Stimulated activated CD4-positive, alpha-beta T cell treated with anti-CD3 and anti-CD28 coated beads, Interleukin-15, amount 100 ng/mL, for 48 hours (primary cell): ENCODE measurements around the gene NRN1L.
"Not testable (repeated sequence)": the region's sequence is repeated elsewhere in the genome, so short reads cannot be mapped to it uniquely, and the experiment has no call there.

Experiments
- DNase-seq, 2 donors: peaks; one replicate each; pipeline ENCODE4 v3.0.0-alpha.2; 2020; ENCODE audit warnings: low read depth in 2 of 2

Gene NRN1L

DNA sequence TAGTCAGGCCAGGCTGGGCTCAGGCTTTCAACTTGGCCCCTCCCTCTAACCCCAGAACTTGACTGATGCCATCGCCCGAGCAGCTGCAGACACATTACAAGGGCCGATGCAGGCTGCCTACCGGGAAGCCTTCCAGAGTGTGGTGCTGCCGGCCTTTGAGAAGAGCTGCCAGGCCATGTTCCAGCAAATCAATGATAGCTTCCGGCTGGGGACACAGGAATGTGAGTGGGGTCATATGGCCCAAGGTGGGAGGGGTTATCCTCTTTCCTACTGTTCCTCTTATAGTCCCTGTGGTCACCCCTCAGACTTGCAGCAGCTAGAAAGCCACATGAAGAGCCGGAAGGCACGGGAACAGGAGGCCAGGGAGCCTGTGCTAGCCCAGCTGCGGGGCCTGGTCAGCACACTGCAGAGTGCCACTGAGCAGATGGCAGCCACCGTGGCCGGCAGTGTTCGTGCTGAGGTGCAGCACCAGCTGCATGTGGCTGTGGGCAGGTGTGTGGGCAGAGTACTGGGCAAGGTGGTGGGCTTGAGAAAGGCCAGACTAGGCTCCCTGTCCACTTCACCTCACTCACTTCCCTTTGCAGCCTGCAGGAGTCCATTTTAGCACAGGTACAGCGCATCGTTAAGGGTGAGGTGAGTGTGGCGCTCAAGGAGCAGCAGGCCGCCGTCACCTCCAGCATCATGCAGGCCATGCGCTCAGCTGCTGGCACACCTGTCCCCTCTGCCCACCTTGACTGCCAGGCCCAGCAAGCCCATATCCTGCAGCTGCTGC, 2.1 kb upstream of the NRN1L start:
- no peak for DNase-seq

DNA sequence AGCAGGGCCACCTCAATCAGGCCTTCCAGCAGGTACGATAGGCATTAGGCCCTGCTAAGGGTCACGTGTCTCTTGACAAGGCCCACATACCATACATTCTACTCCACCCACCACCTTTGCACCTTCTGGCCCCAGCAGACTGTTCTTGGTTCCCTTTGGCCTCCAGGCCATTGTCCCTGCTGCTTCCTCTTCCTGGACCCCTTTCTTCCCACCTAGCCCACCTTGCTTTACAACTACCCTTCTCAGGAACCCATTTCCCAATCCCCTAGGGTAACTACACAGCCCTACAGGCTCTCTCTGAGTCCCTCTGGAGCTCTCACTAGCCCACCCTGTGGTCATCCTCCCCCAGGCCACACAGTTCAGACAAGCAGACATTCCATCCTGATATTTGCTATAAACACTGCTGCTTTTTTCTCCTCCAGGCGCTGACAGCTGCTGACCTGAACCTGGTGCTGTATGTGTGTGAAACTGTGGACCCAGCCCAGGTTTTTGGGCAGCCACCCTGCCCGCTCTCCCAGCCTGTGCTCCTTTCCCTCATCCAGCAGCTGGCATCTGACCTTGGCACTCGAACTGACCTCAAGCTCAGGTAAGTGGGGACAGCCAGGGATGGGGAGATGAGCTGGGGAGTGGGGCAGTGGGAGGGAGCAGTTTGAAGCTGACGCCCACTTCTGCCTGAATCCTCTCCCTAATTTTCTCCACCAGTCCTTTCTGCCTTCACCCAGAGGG, 1.4 kb upstream of the NRN1L start:
- DNase-seq = no peak

DNA sequence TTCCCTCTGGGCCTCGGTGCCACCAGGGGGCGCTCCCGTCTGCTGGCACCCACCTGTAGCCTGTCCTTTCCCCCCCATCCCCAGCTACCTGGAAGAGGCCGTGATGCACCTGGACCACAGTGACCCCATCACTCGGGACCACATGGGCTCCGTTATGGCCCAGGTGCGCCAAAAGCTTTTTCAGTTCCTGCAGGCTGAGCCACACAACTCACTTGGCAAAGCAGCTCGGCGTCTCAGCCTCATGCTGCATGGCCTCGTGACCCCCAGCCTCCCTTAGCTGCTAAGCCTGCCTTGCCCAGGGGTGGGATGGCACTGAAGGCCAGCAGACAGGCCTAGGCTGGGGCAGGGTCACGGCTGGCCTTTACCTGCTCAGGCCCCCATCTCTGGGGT, 818 bp upstream of the NRN1L start:
- peak; percentile 32 to 61 for DNase-seq

DNA sequence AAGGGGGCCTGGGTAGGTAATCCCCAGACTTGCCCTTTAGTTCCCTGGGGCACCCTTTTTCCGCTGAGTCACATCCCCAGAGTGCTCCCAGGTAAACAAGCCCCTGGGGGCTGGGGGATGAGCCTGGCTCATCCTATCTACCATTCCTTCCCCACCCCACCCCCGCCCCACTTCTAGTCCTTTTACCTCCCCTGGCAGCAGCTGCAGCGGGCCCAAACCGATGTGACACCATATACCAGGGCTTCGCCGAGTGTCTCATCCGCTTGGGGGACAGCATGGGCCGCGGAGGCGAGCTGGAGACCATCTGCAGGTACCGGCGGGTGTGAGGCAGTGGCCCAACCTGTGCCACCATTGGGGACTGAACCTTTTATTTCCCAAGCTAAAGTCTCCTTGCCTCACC, 860 bp downstream of the NRN1L start:
- no peak for DNase-seq

DNA sequence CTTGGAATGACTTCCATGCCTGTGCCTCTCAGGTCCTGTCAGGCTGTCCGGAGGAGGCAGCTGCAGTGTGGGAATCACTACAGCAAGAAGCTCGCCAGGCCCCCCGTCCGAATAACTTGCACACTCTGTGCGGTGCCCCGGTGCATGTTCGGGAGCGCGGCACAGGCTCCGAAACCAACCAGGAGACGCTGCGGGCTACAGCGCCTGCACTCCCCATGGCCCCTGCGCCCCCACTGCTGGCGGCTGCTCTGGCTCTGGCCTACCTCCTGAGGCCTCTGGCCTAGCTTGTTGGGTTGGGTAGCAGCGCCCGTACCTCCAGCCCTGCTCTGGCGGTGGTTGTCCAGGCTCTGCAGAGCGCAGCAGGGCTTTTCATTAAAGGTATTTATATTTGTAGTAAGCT, 1.3 kb downstream of the NRN1L start:
- DNase-seq = no peak

DNA sequence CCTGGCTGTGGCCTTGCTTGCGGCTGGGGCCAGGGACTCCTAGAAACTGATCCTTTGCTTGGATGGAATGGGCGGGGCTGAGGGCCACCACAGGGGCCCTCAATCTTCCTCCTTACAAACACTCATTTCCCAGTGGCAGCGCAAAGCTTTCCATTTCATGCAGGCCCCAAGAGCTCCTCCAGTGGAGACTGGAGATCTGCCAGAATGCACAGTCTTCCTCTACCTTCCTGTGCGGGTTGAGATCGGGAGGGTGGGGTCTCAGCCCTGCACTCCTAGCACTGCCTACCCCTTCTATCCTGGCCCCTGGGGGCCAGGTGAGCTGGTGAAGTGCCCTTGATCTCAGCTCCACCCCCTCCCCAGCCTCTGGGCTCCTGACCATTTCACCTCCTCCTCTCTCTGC, 1.7 kb downstream of the NRN1L start:
- DNase-seq = no peak

DNA sequence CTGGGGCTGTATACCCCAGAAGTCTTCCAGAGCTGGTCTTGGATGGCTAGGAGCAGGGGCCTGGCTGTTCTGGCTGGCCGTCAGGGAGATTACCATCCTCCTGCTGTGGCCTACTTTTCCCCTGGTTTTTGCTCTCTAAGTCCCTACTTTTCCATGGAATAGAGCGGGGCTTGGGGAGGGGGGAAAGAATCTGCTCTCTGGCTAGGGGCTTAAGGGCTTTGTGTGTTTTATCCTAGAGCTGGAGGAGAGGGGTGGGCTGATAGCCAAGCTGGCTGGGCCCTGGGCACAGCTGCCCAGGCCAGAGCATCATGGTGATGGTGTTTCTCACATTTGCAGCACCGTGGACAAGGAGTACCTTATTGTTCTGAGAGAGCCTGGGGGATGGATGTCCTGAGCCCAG, 3.6 kb downstream of the NRN1L start:
- no peak for DNase-seq

DNA sequence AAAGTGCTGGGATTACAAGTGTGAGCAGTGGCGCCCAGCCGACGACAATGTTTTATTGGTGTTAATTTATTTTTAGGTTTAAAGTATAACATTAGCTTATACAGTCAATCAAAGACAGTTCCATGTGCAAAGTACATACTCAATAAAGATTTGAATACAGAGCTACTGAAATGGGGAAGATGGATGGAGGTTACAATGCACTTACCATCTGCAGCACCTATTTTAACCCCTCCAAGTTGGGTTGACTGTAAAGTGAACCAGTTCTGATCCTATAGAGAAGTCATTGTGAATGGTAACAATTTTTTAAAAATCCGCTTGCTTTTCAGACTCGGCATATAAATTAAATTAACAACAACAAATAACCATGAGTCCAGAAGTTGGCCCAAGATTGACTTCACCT, 7.7 kb downstream of the NRN1L start:
- no peak for DNase-seq

DNA sequence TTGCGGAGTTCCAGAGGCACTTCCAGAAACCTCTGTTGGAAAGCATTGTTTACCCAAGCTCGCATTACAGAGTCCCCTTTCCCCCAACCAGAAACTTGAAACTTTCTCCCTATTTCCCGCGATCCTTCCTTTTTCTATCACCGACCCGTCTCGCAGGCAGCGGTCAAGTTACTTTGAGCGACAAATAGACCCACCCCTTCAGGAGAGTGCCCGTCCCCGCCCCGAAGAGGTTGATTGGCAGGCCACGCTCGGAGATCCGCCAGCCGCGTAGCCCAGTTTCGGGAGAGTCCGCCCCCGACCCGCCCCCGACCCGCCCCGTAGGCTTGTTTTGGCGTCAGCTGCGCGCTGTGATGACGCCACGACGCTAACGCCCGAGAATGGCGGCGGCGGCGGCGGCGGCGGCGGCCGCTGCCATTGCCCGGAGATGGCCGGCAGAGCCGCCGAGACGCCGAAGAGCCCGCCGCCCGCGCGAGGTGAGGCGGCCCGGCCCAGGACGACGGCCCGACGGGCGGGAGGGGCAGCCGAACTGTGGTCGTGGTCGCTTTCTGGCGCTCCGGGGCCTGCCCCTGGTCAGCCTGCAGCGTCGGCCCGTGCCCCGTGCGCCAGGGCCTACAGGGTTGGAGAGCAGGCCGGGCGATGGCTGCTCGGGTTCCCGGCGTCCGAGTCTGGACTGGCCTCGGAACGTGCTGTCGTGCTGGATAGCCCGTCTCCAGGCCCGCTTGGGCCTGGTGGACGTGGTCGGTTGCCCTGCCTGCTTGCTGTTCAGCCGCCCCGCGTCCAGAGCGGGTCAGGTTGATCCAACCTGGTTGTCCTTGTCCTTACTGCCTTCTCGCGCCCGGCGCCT, 8.4 kb downstream of the NRN1L start, which contains the start of gene PSKH1:
TSS of gene PSKH1 (plus strand) at position 356 of the 844 bp plus-strand sequence. CDS start 15,496 bp downstream, outside the sequence.
- DNase-seq = peak; percentile 93 to 94

DNA sequence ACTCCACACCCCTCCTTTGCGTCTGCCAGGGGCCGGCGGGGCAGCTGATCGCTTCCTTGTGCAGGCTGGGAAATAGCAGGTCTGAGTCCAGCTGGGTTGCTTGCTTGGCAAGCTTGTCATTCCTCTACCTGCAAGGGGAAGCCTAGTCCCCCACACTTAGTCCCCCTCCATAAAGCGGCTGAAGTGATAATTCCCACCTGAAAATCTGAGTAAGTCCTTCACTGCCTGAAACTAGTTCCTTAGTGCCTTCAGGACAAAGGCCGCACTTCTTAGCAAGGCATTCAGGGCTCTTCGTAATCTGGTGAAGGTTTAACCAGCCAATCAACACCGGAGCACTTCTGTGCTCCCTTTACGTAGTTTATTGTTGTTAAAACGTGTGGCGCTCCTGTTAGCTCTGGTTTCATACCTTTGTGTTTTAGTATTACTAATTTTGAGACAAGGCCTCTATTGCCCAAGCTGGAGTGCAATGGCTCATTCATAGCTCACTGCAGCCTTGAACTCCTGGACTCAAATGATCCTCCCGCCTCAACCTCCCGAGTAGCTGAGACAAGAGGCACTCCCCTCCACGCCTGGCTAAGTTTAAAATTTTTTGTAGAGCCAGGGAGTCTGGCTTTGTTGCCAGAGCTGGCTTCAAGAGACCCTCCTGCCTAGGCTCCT, 9.2 kb downstream of the NRN1L start:
- no peak for DNase-seq

DNA sequence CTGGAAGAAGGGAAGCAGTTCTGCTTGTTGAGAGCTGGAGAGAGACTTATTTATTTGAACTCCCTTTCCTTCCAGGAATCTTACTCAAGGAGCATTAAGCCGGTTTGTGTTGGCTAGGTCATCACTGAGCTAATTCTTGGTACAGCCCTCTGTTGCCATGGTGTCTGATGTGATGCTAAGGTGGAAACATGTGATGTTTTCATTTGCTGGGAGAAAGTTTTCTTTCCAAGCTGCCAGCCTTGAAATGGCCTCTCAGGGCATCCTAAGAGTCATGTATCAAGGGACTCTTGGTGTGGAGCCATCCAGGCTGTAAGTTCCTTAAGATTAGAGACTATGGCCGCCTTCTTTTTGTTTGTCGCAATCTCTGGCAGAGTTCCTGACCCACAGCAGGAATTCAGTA, 12.5 kb downstream of the NRN1L start:
- DNase-seq = no peak

DNA sequence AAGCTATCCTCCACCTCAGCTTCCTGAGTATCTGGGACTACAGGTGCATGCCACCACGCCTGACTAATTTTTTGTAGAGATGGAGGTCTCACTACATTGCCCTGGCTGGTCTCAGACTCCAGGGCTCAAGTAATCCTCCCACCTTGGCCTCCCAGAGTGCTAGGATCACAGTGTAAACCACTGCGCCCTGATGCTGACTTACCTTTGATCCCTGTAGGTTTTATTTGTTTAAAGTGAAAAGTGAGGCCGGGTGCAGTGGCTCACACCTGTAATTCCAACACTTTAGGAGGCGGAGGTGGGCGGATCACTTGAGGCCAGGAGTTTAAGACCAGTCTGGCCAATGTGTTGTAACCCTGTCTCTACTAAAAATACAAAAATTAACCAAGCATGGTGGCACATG, 17.0 kb downstream of the NRN1L start:
- DNase-seq = no peak

DNA sequence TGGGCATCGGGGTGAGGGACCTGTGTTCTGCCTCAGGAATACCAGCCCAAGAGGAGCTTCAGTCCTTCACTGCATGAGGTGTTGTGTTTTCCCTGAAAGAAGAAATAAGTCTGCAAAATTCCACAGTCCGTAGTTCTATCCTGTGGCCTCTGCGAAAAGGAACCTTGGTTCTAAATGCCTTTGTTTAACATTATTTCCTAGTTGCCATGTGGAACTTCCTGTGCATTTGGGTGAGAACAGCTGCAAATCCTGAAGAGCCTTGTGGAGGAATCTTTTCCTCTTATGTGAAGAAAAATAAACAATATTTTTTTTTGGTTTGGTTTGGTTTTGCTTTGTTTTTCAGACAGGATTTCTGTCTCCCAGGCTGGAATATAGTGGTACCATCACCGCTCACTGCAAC, 18.1 kb downstream of the NRN1L start:
- no peak for DNase-seq

DNA sequence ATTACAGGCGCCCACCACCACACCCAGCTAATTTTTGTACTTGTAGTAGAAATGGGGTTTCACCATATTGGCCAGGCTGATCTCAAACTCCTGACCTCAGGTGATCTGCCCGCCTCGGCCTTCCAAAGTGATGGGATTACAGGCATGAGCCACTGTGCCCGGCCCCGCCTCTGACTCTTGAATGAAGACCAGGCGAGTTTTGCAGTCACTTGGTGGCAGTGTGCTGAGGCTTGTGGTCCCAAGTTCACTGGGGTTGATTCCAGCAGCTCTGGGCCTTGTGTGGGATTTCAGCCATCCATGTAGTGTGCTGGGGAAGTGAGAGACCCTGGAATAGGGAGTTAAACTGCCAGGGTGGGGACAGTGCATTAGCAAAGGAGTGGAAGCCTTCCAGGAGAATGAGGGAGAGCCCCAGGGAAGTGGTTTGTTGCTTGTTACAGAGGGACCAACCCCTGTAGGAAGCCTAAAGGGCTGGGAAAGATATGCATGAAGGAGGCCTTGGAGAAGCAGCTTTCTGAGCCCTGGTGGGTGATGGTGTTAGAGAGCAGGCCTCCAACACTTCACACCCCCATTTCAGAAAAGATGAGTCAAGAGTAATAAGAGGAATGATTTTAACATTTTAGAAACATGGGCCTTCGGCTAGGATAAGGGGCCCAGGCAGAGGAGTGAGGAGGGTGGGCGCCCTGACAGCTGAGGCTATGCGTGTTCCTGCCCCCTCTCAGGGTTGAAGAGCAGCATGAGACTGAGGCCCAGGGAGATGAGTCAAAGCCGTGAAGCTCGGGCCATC, 22.9 kb downstream of the NRN1L start:
- no peak for DNase-seq

DNA sequence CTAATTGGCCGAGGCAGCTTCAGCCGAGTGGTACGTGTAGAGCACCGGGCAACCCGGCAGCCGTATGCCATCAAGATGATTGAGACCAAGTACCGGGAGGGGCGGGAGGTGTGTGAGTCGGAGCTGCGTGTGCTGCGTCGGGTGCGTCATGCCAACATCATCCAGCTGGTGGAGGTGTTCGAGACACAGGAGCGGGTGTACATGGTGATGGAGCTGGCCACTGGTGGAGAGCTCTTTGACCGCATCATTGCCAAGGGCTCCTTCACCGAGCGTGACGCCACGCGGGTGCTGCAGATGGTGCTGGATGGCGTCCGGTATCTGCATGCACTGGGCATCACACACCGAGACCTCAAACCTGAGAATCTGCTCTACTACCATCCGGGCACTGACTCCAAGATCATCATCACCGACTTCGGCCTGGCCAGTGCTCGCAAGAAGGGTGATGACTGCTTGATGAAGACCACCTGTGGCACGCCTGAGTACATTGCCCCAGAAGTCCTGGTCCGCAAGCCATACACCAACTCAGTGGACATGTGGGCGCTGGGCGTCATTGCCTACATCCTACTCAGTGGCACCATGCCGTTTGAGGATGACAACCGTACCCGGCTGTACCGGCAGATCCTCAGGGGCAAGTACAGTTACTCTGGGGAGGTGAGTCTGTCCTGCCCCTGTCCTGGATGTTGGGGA, 24.5 kb downstream of the NRN1L start:
- DNase-seq = no peak

DNA sequence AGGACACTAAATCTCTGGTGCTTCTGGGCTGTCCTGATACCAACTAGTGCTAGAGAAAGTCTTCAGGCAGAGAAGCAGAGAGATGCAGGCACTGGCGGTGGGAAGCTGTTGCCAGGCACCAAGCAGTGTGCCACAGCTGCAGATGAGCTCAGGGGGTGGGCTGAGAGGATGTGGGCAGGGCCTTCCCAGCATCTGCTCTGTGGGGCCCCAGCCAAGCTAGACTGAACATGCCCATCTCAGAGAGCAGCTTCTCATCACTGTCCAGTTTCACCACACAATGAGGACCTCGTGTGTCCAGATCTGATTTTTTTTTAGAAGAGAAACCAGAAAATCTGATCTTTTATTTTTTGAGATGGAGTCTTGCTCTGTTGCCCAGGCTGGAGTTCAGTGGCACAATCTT, 25.5 kb downstream of the NRN1L start:
- no peak for DNase-seq

DNA sequence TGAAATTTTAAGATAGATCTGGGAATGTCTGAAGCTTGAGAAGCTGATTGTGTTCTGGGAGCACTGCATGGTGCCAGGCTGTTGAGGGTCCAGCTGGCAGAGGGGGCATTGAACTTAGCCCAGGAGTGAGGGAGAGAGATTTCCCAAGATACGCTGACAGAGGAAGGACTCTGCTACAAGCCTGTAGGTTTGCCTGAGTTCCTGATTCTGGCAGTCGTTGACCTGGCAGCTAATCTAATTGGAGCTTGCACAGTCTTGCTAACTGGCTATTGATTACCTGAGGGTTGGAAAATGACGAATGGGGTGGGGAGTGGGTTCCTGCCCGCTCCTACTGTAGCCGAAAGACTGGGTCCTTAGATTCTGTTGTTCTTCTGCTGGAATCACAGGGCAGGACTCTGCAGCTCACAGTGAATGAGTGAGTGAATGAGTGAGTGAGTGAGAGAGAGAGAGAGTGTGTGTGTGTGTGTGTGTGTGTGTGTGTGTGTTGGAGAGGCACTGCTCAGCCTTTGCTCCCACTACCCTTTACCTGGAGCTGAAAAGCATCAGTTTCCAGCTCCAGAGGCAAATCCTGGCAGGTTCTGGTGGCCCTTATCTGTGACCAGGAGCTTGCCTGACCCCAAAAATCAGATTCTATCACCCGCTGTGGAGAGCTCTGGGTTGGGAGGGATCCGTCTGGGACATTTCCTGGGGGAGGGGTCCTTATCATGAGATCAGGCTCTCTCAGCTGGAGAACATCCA, 30.2 kb downstream of the NRN1L start:
- DNase-seq = no peak

DNA sequence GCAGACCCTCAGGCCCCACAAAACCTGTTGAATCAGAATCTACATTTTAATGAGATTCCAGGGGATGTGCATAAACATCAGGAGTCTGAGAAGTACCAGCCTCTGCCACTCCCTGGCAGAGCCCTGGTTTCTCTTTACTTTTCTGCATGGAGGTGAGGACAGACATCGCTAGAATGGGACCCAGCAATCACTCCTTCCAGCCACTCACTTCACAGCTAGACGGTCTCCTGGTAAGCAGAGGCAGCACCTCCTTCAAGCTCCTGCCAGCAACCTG, 30.7 kb downstream of the NRN1L start:
- not testable (repeated sequence) for DNase-seq

DNA sequence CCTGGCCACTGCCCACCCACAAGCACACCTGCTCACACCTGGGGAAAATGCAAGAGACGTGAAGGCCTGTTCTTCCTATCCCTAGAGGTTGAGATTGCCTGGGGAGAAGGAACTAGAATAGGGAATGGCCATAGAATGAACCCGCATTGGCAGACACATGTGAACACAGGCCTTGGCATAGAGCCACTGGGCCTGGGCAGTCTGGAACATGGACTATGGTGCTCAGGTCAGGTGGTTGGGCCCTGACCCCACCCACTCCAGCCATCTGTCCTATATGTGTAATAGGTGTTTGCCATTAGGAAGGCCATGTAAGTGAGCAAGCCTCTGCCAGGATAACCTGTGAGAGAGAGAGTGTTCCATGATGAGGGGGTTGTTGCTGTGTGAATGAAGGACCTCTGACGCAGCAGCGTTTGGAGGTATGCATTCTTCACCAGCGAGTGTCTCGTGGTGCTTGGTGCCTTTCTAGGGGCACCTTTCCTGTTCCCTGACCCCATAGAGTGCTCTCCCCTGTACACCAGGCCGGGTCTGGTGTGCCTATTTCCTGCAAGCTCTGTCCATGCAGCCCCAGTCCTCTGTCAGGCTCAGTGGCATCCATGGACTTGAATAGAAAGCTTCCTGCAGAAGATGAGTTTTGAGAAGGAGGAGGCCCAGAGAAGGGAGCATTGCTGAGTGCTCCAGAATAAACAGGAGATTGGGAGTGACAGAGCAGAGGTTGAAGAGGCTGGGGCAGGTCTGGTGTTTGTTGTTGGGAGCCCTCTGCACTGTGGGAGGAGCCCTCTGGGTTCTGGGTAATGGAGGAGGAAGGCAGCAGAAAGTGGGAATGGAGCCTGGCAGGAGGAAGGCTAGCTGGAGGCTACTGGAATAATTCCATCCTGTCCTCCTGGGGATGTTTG, 31.4 kb downstream of the NRN1L start:
- DNase-seq = no peak
